GM19438 (cell line): ENCODE measurements around the gene DMRTC2.

ENCODE experiments used
- ATAC-seq: cut with Tn5 transposase; IDR thresholded peaks from one replicate; pipeline ENCODE4 v1.9.1; 2021; ENCODE audit warnings: low read depth; ENCODE audit not compliant: unreplicated experiment

The DMRTC2 gene

GRCh38 chr19:41887711-41888382, 43.0 kb downstream of the DMRTC2 start:
- no peak for ATAC-seq

GRCh38 chr19:41888926-41889325, 44.1 kb downstream of the DMRTC2 start:
- ATAC-seq = no peak

DNA sequence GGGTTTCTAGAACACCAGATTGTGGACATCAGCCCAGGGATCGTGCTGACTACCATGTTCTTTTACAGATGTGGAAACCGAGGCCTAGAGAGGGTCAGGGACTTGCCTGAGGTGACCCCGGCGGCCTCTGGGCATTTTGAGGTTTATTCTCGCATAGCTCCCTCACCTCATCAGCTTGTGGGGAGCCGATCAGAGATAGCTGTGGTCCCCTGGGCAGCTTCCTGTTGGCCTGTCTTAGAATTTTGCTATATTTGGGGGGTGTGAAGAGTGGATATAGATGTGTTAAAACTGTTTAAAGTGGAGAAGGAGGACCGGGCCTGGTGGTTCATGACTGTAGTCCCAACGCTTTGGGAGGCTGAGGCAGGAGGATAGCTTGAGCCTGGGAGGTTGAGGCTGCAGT, 45.1 kb downstream of the DMRTC2 start:
- no peak for ATAC-seq

DNA sequence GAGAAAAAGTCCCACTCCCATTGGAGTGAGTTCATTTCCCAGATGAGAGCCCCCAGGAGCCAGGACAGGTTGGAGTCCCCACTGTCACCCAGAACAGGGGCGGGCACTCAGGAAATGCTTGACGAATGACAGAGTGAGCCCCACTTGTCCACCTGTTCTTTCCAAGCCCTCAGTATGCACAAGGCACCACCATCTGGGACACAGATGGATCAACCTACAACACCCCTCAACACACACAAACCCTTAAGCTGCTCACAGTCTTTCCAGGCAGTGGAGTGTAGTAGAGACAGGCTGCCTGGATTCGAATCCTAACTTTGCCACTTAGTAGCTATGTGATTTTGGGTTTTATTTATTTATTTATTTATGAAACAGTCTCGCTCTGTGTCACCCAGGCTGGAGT, 46.1 kb downstream of the DMRTC2 start:
- no peak for ATAC-seq

GRCh38 chr19:41892173-41892902, 47.5 kb downstream of the DMRTC2 start:
- ATAC-seq = no peak

DNA sequence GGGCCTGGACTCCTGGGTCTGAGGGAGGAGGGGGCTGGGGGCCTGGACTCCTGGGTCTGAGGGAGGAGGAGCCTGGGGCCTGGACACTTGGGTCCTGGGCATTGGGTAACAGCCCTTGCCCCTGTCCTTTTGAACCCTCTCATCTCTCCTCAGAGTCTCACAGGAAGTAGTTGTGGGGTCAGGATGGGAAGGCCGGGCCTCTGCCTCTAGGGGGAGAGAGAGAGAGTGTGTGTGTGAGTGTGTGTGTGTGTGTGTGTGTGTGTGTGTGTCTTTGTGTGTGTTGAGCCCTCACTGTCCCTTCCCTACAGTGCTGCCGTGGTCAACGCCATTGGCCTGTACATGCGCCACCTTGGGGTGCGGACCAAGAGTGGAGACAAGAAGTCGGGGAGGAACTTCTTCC, 49.1 kb downstream of the DMRTC2 start:
- no peak for ATAC-seq

- ATAC-seq = no peak
Observed at GRCh38 chr19:41894350-41894749, 49.5 kb downstream of the DMRTC2 start.

GRCh38 chr19:41895745-41896580, 51.1 kb downstream of the DMRTC2 start:
- ATAC-seq = no peak

DNA sequence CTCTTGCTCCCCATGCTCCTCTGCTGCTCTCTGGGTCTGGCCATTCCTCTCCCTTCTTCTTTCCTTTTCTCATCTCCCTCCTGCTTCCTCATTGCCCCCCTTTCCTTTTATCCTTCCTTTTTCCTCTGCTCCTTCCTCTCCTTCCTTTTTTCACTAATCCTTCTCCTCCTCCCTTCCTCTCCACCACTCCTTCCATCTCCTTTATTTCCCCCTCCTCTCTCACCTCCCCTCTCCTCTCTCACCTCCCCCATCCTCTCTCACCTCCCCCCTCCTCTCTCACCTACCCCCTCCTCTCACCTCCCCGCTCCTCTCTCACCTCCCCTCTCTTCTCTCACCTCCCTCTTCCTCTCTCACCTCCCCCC, 51.7 kb downstream of the DMRTC2 start:
- no peak for ATAC-seq

DNA sequence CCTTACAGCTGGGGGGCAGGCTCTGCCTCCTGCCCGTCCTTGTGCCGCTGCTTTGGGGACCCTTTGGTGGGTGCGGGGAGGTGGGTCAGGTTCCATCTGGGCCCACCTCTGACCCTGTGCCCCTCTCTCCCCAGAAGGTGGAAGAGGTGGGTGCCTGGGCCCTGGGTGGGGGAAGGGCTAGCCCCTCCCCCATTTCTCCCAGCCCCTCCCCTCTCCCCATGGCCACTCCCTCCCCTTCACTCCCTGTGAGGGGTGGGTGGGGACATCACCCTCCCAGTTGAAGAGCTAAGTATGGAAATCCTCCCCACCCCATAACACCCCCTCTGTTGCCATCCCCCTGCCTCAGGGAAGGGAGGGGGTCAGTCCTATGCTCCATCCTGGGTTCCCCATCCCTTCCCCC, 52.3 kb downstream of the DMRTC2 start:
- no peak for ATAC-seq

DNA sequence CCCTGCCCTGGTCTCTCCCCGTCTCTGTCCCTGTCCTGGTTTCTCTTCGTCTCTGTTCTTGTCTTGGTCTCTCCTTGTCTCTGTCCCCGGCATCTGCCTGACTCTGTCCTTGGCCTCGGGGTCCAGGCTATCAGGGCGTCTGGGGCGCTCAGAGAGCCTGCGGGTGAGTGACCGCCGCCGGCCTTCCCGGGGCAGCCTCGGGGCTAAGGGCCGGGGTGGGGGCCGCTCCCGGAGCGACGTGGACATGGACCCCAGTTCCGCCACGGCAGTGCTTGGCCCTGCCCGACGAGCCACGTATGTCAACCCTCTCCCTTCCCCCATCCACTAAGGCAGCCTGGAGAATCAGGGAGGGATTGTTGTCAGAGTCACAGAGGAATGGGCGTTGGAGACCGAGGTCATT, 53.0 kb downstream of the DMRTC2 start:
- ATAC-seq = no peak

DNA sequence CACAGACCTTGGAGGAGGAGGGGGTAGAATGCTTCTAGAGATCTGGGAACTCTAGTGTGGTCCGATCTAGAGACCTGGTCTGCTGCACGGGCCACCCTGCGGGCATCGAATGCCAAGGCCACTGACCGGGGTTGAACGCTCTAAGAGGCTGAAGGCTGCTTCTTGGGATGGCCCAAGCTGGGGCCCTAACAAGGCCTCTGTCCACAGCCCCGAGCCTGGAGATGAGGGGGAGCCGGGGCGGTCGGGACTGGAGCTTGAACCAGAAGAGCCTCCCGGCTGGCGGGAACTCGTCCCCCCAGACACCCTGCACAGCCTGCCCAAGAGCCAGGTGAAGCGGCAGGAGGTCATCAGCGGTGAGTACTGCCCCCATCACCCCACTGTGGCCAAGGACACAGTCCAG, 53.4 kb downstream of the DMRTC2 start:
- ATAC-seq = no peak
